Right lung (tissue), 5 donors: Measurements from ENCODE around the gene MED28. TPM values are rescaled to one million over a fixed set of nuclear protein-coding genes. Genes with fewer than 3 reads are reported as not detected.

ENCODE experiments used
- DNase-seq, 2 donors: peaks; one replicate each; pipeline ENCODE4 v3.0.0-alpha.2; 2013
- polyA plus RNA-seq, 5 donors: library from polyadenylated mRNA; unstranded; fragments of 120-200 nt; gene quantifications; one replicate each; pipeline versions ENCODE4 v1.2.1 to v1.2.3, GENCODE V29; 2013; ENCODE audit warnings: inconsistent platforms in 1 of 5, low replicate concordance in 1 of 5; ENCODE audit not compliant: insufficient read length in 5 of 5, insufficient read depth in 1 of 5

Gene MED28
- polyA plus RNA-seq, 5 donors = 56.8 to 82.7 (median 69.3) TPM

GRCh38 chr4:17662694-17663093 lies 48.3 kb downstream of the MED28 start:
- DNase-seq = no peak

GRCh38 chr4:17664755-17665154 lies 50.3 kb downstream of the MED28 start:
- no peak for DNase-seq

- DNase-seq = no peak
Measured at GRCh38 chr4:17665346-17665745, 50.9 kb downstream of the MED28 start.

GRCh38 chr4:17665852-17666251 lies 51.4 kb downstream of the MED28 start:
- no peak for DNase-seq

- no peak for DNase-seq
Measured at GRCh38 chr4:17667253-17667652, 52.8 kb downstream of the MED28 start.

GRCh38 chr4:17667653-17668201 lies 53.3 kb downstream of the MED28 start:
- DNase-seq = no peak

GRCh38 chr4:17670423-17670822 lies 56.0 kb downstream of the MED28 start:
- DNase-seq = no peak

- no peak for DNase-seq
Measured at GRCh38 chr4:17680559-17681280, 66.3 kb downstream of the MED28 start.

GRCh38 chr4:17681281-17682221 lies 67.1 kb downstream of the MED28 start:
- no peak for DNase-seq

GRCh38 chr4:17682222-17682566 lies 67.8 kb downstream of the MED28 start:
- DNase-seq = no peak

Other genes with a start within 250 kb of the MED28 start
- 10 to 100 TPM; 43.3 to 56.4 (median 46.8) TPM for gene QDPR, start 102.6 kb upstream of the MED28 start, polyA plus RNA-seq
- gene CLRN2, start 99.5 kb upstream of the MED28 start, polyA plus RNA-seq = not detected
- gene LAP3, start 37.4 kb upstream of the MED28 start, polyA plus RNA-seq = 10 to 100 TPM; 63.9 to 72.8 (median 68.2) TPM
- gene FAM184B, start 167.0 kb downstream of the MED28 start, polyA plus RNA-seq = under 1 TPM; 0.13 to 0.33 (median 0.22) TPM
- gene DCAF16, start 196.1 kb downstream of the MED28 start, polyA plus RNA-seq = 10 to 100 TPM; 44.3 to 75.0 (median 60.3) TPM
- 10 to 100 TPM; 14.5 to 58.9 (median 32.4) TPM for gene NCAPG, start 196.3 kb downstream of the MED28 start, polyA plus RNA-seq